Cardiac muscle cell (in vitro differentiated cells and primary cell): ENCODE data around the gene GBGT1. TPM values are rescaled to one million over a fixed set of nuclear protein-coding genes. Genes with fewer than 3 reads are reported as not detected.

Experiments
- DNase-seq, 2 donors: peaks; one replicate each; pipeline versions ENCODE4 v3.0.0 to v3.0.0-alpha.2; 2010 to 2017; ENCODE audit warnings: low read depth in 1 of 2, low spot score in 1 of 2
- H3K27ac ChIP-seq: fragments of 200-600 bp; sonication (generic); 2 replicates; pipeline ENCODE4 v1.5.1; 2016
- H3K27me3 ChIP-seq: fragments of 200-600 bp; sonication (generic); 2 replicates; pipeline ENCODE4 v1.6.0; 2016; ENCODE audit warnings: control low read depth
- H3K36me3 ChIP-seq: fragments of 200-600 bp; sonication (generic); 2 replicates; pipeline ENCODE4 v1.5.1; 2016; ENCODE audit warnings: control low read depth
- H3K4me1 ChIP-seq: fragments of 200-600 bp; sonication (generic); 2 replicates; pipeline ENCODE4 v1.8.1; 2017; ENCODE audit warnings: low read depth, mild to moderate bottlenecking, mixed run types
- H3K4me3 ChIP-seq: fragments of 200-600 bp; sonication (generic); 2 replicates; pipeline ENCODE4 v1.5.1; 2016; ENCODE audit warnings: mild to moderate bottlenecking
- H3K9me3 ChIP-seq: fragments of 200-600 bp; sonication (generic); 2 replicates; pipeline ENCODE4 v1.5.1; 2017; ENCODE audit warnings: low read depth, mild to moderate bottlenecking, control low read depth
- polyA plus RNA-seq: library from polyadenylated mRNA; unstranded; fragments of >200 nt; fragmentation: Nextera tagmentation; extraction: Ambion mirVana; gene quantifications from 2 replicates; pipeline ENCODE4 v1.2.1, GENCODE V29; 2016
- total RNA-seq: library from RNA; depleted of rRNA; stranded (reverse); fragments of >200 nt; gene quantifications from 2 replicates; pipeline ENCODE4 v1.2.3, GENCODE V29; 2016
- TF ChIP-seq, protein P1 (sequence below): IDR thresholded peaks from 2 replicates; pipeline ENCODE4 v1.5.1; 2012; ENCODE audit warnings: low read depth, mild to moderate bottlenecking, low read length

The GBGT1 gene
- total and polyA plus RNA-seq, 2 experiments from 2014 or later = 0.87 to 11.9 TPM

DNA sequence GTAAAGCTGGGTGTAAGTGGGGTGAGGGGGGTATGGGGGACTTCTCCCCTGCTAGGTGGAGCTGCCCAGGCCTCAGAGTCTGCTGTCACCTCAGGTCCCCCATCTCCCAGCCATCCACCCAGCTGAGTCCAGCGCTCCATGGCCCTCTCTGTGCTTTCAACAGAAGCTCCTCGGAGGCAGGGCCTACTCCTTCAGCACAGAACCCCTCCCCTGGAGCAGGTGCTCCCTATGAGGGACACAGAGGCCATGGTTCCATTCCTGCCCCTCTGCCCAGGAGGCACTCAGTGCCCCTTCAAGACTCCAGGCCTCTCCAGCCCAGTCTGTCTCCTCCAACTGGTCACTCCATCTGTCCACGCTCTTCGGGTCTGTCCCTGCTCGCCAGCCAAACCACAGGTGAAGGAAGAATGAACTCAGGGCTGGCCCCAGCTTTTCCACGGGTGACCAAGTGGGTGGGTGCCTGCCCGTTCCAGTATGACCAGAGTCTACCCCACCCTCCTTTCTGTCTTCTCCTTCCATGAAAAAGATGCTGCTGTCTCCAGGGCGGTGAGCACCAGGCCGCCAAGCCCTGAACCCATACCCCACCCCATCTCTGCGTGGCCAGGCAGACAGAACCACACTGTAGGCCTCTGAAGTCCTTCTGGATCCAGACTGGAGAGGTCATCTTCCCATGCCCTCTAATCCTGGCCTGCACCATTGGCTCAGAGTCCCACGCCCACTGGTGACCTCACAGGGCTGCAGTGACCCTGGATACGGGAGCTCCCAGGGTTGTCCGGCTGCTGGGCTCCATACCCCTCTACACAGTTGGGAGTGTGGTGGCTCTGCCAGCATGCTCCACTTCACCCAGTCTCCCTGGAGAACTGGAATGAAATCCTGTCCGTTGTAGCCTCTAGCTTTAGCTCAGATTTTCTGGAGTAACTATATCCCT, 11.9 kb downstream of the GBGT1 start:
- H3K27ac ChIP-seq = no peak overlapping the region

DNA sequence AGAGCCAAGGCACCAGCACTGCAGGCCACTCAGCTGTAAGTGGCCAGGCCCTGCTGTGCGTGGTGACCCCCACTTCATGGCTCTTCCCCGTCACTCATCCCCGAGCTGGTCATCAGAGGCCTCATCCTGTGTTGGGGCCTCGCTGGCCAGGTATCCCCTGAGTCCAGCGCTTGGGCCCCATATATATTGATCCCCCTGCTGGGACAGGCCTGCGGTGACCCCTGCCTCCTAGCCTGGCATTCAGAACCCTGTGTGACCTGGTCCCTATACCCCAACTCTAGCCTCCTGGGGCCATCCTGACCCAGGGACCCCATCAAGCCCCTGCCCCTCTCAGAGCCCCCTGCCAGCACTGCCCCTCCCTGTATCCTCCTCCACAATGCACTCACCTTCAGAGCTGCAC, 12.7 kb downstream of the GBGT1 start:
- H3K27ac ChIP-seq = no peak overlapping the region
- peaks cover 6% of the 10 kb centered on the region for H3K4me1 ChIP-seq
- H3K36me3 ChIP-seq = no peaks in the 10 kb centered on the region
- no peaks in the 10 kb centered on the region for H3K9me3 ChIP-seq
- TF ChIP-seq, protein P1, sequence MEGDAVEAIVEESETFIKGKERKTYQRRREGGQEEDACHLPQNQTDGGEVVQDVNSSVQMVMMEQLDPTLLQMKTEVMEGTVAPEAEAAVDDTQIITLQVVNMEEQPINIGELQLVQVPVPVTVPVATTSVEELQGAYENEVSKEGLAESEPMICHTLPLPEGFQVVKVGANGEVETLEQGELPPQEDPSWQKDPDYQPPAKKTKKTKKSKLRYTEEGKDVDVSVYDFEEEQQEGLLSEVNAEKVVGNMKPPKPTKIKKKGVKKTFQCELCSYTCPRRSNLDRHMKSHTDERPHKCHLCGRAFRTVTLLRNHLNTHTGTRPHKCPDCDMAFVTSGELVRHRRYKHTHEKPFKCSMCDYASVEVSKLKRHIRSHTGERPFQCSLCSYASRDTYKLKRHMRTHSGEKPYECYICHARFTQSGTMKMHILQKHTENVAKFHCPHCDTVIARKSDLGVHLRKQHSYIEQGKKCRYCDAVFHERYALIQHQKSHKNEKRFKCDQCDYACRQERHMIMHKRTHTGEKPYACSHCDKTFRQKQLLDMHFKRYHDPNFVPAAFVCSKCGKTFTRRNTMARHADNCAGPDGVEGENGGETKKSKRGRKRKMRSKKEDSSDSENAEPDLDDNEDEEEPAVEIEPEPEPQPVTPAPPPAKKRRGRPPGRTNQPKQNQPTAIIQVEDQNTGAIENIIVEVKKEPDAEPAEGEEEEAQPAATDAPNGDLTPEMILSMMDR = no peak
- DNase-seq = no peak
- no peak overlapping the region for H3K4me3 ChIP-seq
- no peaks in the 10 kb centered on the region for H3K27me3 ChIP-seq

More for the DNA sequence above, 11.9 kb downstream of the GBGT1 start:
- Histone ChIP-seq H3K4me3 (no peak overlapping the region), H3K36me3 (no peaks in the 10 kb centered on the region), H3K4me1 (peaks cover 6% of the 10 kb centered on the region), H3K27me3 (no peaks in the 10 kb centered on the region), H3K9me3 (no peaks in the 10 kb centered on the region)
- TF ChIP-seq, protein P1 = no peak
- DNase-seq = no peak

DNA sequence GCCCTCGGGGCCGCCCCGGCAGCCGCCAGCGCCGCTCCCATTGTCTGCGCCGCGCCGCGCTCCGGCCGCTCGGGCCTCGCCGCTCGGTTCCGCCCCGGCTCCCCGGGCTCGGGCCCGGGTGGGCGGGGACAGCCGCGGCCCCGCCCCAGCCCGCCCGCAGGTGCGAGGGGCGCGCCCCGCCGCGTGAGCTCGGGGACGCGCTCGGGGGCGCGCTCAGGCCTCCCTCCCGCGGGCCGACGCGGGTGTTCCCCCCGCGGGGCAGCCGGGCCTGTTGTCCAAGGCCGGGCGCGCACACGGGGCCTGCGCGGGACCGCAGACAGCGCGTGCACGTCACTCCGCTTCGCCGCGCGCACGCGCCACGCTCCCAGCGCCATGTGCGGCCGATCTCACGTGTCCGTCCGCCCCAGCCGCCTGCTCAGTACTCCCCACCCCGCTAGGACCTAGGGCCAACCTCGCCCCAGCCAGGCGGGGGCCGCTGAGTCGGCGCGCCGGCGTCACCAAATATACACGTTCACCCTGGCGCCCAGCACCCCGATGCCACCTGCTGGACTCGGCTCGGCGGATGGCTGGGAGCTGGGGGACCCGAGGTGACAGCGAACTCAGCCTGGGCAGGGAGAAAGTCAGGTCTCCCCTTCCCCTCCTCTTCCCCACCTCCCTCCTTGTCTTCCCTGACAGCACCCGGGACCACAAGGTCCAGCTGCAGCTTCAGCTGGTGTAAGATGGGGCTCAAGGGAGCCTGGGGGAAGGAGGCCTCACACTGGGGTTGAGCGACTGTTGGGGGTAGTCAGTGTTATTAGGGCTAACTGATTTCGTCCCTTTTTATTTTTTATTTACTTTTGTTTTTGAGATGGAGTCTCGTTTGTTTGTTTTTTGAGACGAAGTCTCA, 14.3 kb downstream of the GBGT1 start:
- peak overlapping the region; percentile 26 for H3K27ac ChIP-seq
- DNase-seq = peak; percentile 89 to 92
- no peaks in the 10 kb centered on the region for H3K27me3 ChIP-seq
- TF ChIP-seq, protein P1 = no peak
- H3K4me1 ChIP-seq = peaks cover 6% of the 10 kb centered on the region
- no peaks in the 10 kb centered on the region for H3K36me3 ChIP-seq
- no peaks in the 10 kb centered on the region for H3K9me3 ChIP-seq
- peak overlapping the region; percentile 32 for H3K4me3 ChIP-seq

DNA sequence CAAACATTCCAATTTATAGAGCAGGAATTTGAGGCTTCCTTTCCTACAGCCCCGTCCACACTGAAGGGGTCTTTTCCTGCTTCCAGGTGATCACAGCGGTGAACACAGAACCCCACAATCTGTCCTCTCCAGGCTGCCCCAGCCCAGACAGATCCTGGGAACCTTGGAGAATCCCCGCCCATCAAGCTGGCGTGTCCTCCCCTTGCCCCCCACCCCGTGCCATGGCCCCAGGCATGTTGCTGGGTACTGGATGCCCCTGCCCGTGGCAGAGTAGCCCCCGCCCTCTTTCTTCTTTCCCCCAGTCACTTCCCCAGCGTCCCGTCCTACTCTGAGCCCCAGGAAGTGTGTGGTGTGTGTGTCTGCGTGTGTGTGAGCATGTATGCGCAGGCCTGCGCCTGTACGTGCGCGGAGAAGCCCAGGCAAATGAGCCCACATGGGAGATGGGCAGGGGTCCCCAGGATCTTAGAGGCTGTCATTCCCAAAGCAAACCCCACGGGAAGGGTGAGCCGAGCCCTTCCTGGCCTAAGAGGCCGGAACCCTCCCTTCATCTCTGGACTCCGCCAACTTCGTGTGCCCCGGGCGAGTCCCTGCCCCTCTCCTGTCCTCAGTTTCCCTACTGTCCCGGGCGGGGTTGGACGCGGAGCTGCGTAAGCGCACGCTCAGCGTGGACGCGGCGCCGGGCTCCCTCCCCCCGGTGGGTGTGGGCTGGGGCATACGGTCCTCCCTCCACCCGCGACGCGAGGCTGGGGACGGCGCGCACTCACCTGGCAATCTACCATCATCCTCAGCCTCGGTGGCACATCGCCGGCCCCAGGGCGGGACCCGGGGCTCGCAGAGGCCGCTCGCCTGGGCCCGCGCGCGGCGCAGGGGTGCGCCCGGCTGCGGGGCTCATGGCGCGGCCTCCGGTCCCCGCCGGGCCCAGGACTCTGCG, 15.2 kb downstream of the GBGT1 start:
- peak overlapping the region; percentile 54 for H3K4me3 ChIP-seq
- H3K27me3 ChIP-seq = no peaks in the 10 kb centered on the region
- DNase-seq = peak; percentile 22 to 46
- peaks cover 10% of the 10 kb centered on the region for H3K4me1 ChIP-seq
- peak overlapping the region; percentile 73 for H3K27ac ChIP-seq
- H3K36me3 ChIP-seq = no peaks in the 10 kb centered on the region
- TF ChIP-seq, protein P1 = no peak
- no peaks in the 10 kb centered on the region for H3K9me3 ChIP-seq
